Prostate gland (tissue), 2 donors: Measurements from ENCODE around the gene CSMD2. TPM values are rescaled to one million over a fixed set of nuclear protein-coding genes. Genes with fewer than 3 reads are reported as not detected.

ENCODE experiments used
- DNase-seq: peaks from one replicate; pipeline ENCODE4 v3.0.0-alpha.2; 2019; ENCODE audit warnings: low spot score
- H3K27ac ChIP-seq, 2 donors: fragments of 200-600 bp; sonication (generic); 2 replicates each; pipeline ENCODE4 v1.5.1; 2017 to 2019
- H3K27me3 ChIP-seq: fragments of 200-600 bp; sonication (generic); replicated peaks from 2 replicates; pipeline ENCODE4 v1.5.1; 2019; ENCODE audit not compliant: insufficient read depth
- H3K36me3 ChIP-seq, 2 donors: fragments of 200-600 bp; sonication (generic); 1 replicate in 1 of 2; 2 replicates in 1 of 2; pipeline versions ENCODE4 v1.5.1 to v1.8.1; 2017 to 2019
- H3K4me1 ChIP-seq: fragments of 200-600 bp; sonication (generic); replicated peaks from 2 replicates; pipeline ENCODE4 v1.5.1; 2019
- H3K4me3 ChIP-seq, 2 donors: fragments of 200-600 bp; sonication (generic); 2 replicates each; pipeline ENCODE4 v1.5.1; 2017 to 2019
- H3K9me3 ChIP-seq: fragments of 200-600 bp; sonication (generic); 2 replicates; pipeline ENCODE4 v1.5.1; 2017
- CTCF ChIP-seq, 4 experiments: fragments of 200-600 bp in 2 of 4; fragments of 450-650 bp in 2 of 4; sonication (generic) in 2 of 4; IDR thresholded peaks; 1 replicate in 3 of 4; 2 replicates in 1 of 4; pipeline ENCODE4 v1.5.1; 2016 to 2019; ENCODE audit warnings: antibody characterized with exemption in 4 of 4, mild to moderate bottlenecking in 2 of 4, moderate library complexity in 2 of 4
- POLR2A ChIP-seq: fragments of 450-650 bp; IDR thresholded peaks from one replicate; pipeline ENCODE4 v1.6.1; 2016; ENCODE audit warnings: antibody characterized with exemption, mild to moderate bottlenecking
- POLR2AphosphoS5 ChIP-seq: sonication (generic); formaldehyde crosslinking; IDR thresholded peaks from one replicate; pipeline ENCODE4 v1.6.1; 2017; ENCODE audit warnings: antibody characterized with exemption
- WGBS: methylation state at CpG from one replicate; pipeline ENCODE4 v1.1.5; 2018; 5-methylcytosine and 5-hydroxymethylcytosine counted together
- intact Hi-C: fragments of 100-400 bp; cut with DNase I; formaldehyde crosslinking; loops from one replicate; pipeline ENCODE4 v1.14.2; 2022
- total RNA-seq, 2 donors: library from RNA; depleted of rRNA; stranded (reverse); fragments of >200 nt; gene quantifications; one replicate each; pipeline ENCODE4 v1.1.0, GENCODE V29; 2016

CSMD2 gene
- total RNA-seq, 2 donors from 2014 or later, result 0.14 to 5.5 TPM

GRCh38 chr1:34054920-34055319, 110.1 kb downstream of the CSMD2 start:
- Histone ChIP-seq H3K4me1 (no peaks in the 10 kb centered on the region), H3K27me3 (no peaks in the 10 kb centered on the region), H3K9me3 (no peaks in the 10 kb centered on the region), H3K27ac (no peak overlapping the region), H3K36me3 (no peaks in the 10 kb centered on the region), H3K4me3 (no peak overlapping the region)
- TF ChIP-seq POLR2AphosphoS5 (no peak), POLR2A (no peak), CTCF (IDR thresholded peaks at IDR 0.05) (no peak)
- intact Hi-C loops, result no loop called here
- DNase-seq, result no peak
- 29% methylated on average over 1 of the region's 1 CpG for WGBS

GRCh38 chr1:34053660-34054059, 111.4 kb downstream of the CSMD2 start:
- H3K36me3 ChIP-seq, result no peaks in the 10 kb centered on the region
- DNase-seq, result no peak
- intact Hi-C loops, result no loop called here
- H3K9me3 ChIP-seq, result no peaks in the 10 kb centered on the region
- no peaks in the 10 kb centered on the region for H3K27me3 ChIP-seq
- TF ChIP-seq POLR2A (no peak), POLR2AphosphoS5 (no peak), CTCF (IDR thresholded peaks at IDR 0.05) (no peak)
- no peak overlapping the region for H3K27ac ChIP-seq
- WGBS, result 94% methylated on average over 2 of the region's 2 CpGs
- no peak overlapping the region for H3K4me3 ChIP-seq
- no peaks in the 10 kb centered on the region for H3K4me1 ChIP-seq

GRCh38 chr1:34052565-34052964, 112.5 kb downstream of the CSMD2 start:
- no peak for DNase-seq
- no peaks in the 10 kb centered on the region for H3K9me3 ChIP-seq
- intact Hi-C loops, result no loop called here
- 76% methylated on average over 6 of the region's 6 CpGs for WGBS
- TF ChIP-seq POLR2A (no peak), POLR2AphosphoS5 (no peak), CTCF (IDR thresholded peaks at IDR 0.05) (no peak)
- no peaks in the 10 kb centered on the region for H3K4me1 ChIP-seq
- no peak overlapping the region for H3K27ac ChIP-seq
- H3K27me3 ChIP-seq, result no peaks in the 10 kb centered on the region
- H3K4me3 ChIP-seq, result no peak overlapping the region
- no peaks in the 10 kb centered on the region for H3K36me3 ChIP-seq

GRCh38 chr1:34050709-34051485, 114.1 kb downstream of the CSMD2 start:
- Histone ChIP-seq H3K27me3 (no peaks in the 10 kb centered on the region), H3K36me3 (no peaks in the 10 kb centered on the region), H3K9me3 (no peaks in the 10 kb centered on the region), H3K27ac (no peak overlapping the region), H3K4me3 (no peak overlapping the region), H3K4me1 (no peaks in the 10 kb centered on the region)
- intact Hi-C loops, result no loop called here
- WGBS, result 75% methylated on average over 3 of the region's 3 CpGs
- DNase-seq, result no peak
- TF ChIP-seq POLR2AphosphoS5, result no peak
- no peak for TF ChIP-seq POLR2A
- TF ChIP-seq CTCF (IDR thresholded peaks at IDR 0.05), result no peak

- TF ChIP-seq POLR2A, result no peak
- TF ChIP-seq CTCF (IDR thresholded peaks at IDR 0.05), result no peak
- TF ChIP-seq POLR2AphosphoS5, result no peak
- no peak for DNase-seq
- no peaks in the 10 kb centered on the region for H3K9me3 ChIP-seq
- H3K4me3 ChIP-seq, result no peak overlapping the region
- WGBS, result 81% methylated on average over 1 of the region's 1 CpG
- no peak overlapping the region for H3K27ac ChIP-seq
- H3K4me1 ChIP-seq, result no peaks in the 10 kb centered on the region
- no peaks in the 10 kb centered on the region for H3K36me3 ChIP-seq
- intact Hi-C loops, result no loop called here
- H3K27me3 ChIP-seq, result no peaks in the 10 kb centered on the region
These were observed 115.0 kb downstream of the CSMD2 start for GRCh38 chr1:34049994-34050393.
